HCT116 (cell line): ENCODE data around the gene TENM3.

Experiments
- CTCF ChIP-seq, 3 experiments: fragments of 200-600 bp in 1 of 3; sonication (generic) in 1 of 3; IDR thresholded peaks in 2 of 3; conservative IDR thresholded peaks in 1 of 3; 2 replicates each; pipeline ENCODE4 v1.5.1; 2012 to 2017; ENCODE audit warnings: low read depth in 2 of 3, low read length in 2 of 3, antibody characterized with exemption in 1 of 3, borderline replicate concordance in 1 of 3, control low read depth in 1 of 3, mild to moderate bottlenecking in 1 of 3, mixed read lengths in 1 of 3, mixed run types in 1 of 3, moderate library complexity in 1 of 3; ENCODE audit not compliant: insufficient read depth in 1 of 3
- EZH2phosphoT487 ChIP-seq: fragments of 200-600 bp; IDR thresholded peaks from 2 replicates; pipeline ENCODE4 v1.6.1; 2018; ENCODE audit warnings: antibody characterized with exemption, borderline replicate concordance
- POLR2A ChIP-seq: IDR thresholded peaks from 2 replicates; pipeline ENCODE4 v1.7.0; 2011; ENCODE audit warnings: borderline replicate concordance; ENCODE audit not compliant: insufficient read depth, insufficient read length; ENCODE audit errors: extremely low read depth
- POLR2AphosphoS5 ChIP-seq: IDR thresholded peaks from 2 replicates; pipeline ENCODE4 v1.6.1; 2011; ENCODE audit warnings: mild to moderate bottlenecking, low read depth, low read length, moderate library complexity
- REST ChIP-seq: IDR thresholded peaks from 2 replicates; pipeline ENCODE4 v1.6.1; 2012; ENCODE audit warnings: low read depth
- SIN3A ChIP-seq: IDR thresholded peaks from 2 replicates; pipeline ENCODE4 v1.6.1; 2012; ENCODE audit warnings: low read depth

DNA sequence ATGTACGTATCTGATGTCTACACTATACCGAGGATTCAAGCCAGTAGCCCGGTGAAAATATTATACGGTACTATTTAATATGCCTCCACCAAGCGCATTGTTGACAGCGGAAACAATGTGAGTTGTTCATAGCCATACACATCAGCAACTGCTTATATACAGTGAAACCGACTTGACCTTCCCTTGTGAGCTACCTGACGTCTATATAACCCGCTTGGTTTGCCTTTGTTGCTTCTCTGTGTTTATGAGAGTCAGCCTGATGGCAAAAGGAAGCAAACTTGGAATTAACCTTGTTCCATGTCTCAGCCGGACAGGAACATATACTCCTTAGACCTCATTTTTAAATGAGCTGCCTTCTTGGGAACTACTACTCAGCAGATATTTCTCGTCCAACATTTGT, 462.2 kb downstream of the TENM3 start:
- TF ChIP-seq REST: no peak
- TF ChIP-seq CTCF (IDR thresholded peaks at IDR 0.05 in 2 of 3, conservative IDR thresholded peaks at IDR 0.05 in 1 of 3; ENCODE audit: borderline replicate concordance in 1 of 3, insufficient read depth in 1 of 3, low read depth in 2 of 3, low read length in 2 of 3): no peak
- TF ChIP-seq POLR2A: no peak
- no peak for TF ChIP-seq SIN3A
- no peak for TF ChIP-seq POLR2AphosphoS5
- TF ChIP-seq EZH2phosphoT487: no peak
